CD4-positive, alpha-beta T cell (primary cell): ENCODE measurements around the gene PTGS1. TPM values are rescaled to one million over a fixed set of nuclear protein-coding genes. Genes with fewer than 3 reads are reported as not detected.

Experiments used
- ATAC-seq: fragments of 200-7000 bp; cut with Tn5 transposase; one replicate; pipeline ENCODE4 v1.10.0; 2022; ENCODE audit warnings: mild to moderate bottlenecking; ENCODE audit not compliant: poor library complexity
- CTCF ChIA-PET: fragments of 350-600 bp; sonication (Branson Sonifier 250); formaldehyde crosslinking; loops from one replicate; lab custom pipeline; 2021; ENCODE audit warnings: antibody characterized with exemption, inconsistent platforms; lab: Charles Lee
- POLR2A ChIA-PET: fragments of 350-600 bp; sonication (Branson Sonifier 250); formaldehyde crosslinking; loops from one replicate; lab custom pipeline; 2021; ENCODE audit warnings: antibody characterized with exemption, inconsistent platforms; lab: Charles Lee
- DNase-seq, 14 experiments: peaks; one replicate each; pipeline ENCODE4 v3.0.0-alpha.2; 2013 to 2020; ENCODE audit warnings: mixed read lengths in 2 of 14
- H3K27ac ChIP-seq, 2 donors: one replicate each; pipeline versions ENCODE4 v1.5.1 to v1.7.0; 2013; ENCODE audit warnings: low read length in 2 of 2, low read depth in 1 of 2, mild to moderate bottlenecking in 1 of 2
- H3K27me3 ChIP-seq, 2 experiments: 1 replicate in 1 of 2; 2 replicates in 1 of 2; pipeline versions ENCODE4 v1.6.1 to v1.7.0; 2013; ENCODE audit warnings: low read length in 2 of 2, control low read depth in 1 of 2, mild to moderate bottlenecking in 1 of 2, moderate library complexity in 1 of 2; ENCODE audit not compliant: insufficient read depth in 2 of 2, control insufficient read depth in 1 of 2
- H3K36me3 ChIP-seq: one replicate; pipeline ENCODE4 v1.6.1; 2013; ENCODE audit warnings: low read length, control low read depth; ENCODE audit not compliant: insufficient read depth
- H3K4me1 ChIP-seq: one replicate; pipeline ENCODE4 v1.6.1; 2013; ENCODE audit warnings: low read length, control low read depth; ENCODE audit not compliant: insufficient read depth
- H3K4me3 ChIP-seq: one replicate; pipeline ENCODE4 v1.5.1; 2013; ENCODE audit warnings: mild to moderate bottlenecking, low read length, moderate library complexity
- H3K9me3 ChIP-seq, 2 experiments: 1 replicate in 1 of 2; 2 replicates in 1 of 2; pipeline versions ENCODE4 v1.6.1 to v1.7.0; 2013; ENCODE audit warnings: low read length in 2 of 2, mild to moderate bottlenecking in 2 of 2, control low read depth in 1 of 2, moderate library complexity in 1 of 2; ENCODE audit not compliant: control insufficient read depth in 1 of 2, insufficient read depth in 1 of 2
- H3K27ac Mint-ChIP-seq: one replicate; pipeline ENCODE4 v1.8.0; 2020; ENCODE audit warnings: mixed read lengths
- H3K27me3 Mint-ChIP-seq: one replicate; pipeline ENCODE4 v1.8.0; 2021; ENCODE audit warnings: mixed read lengths
- H3K36me3 Mint-ChIP-seq: one replicate; pipeline ENCODE4 v1.8.0; 2021; ENCODE audit warnings: low read depth, mixed read lengths
- H3K4me1 Mint-ChIP-seq: one replicate; pipeline ENCODE4 v1.8.0; 2021; ENCODE audit warnings: low read depth, mixed read lengths
- H3K4me3 Mint-ChIP-seq: one replicate; pipeline ENCODE4 v1.8.0; 2020; ENCODE audit warnings: mild to moderate bottlenecking, mixed read lengths
- H3K9me3 Mint-ChIP-seq: one replicate; pipeline ENCODE4 v1.8.0; 2020; ENCODE audit warnings: mixed read lengths
- CTCF ChIP-seq: fragments of 200-600 bp; IDR thresholded peaks from one replicate; pipeline ENCODE4 v1.8.0; 2022; ENCODE audit warnings: antibody characterized with exemption, mild to moderate bottlenecking
- intact Hi-C, 2 experiments: fragments of 100-400 bp; cut with DNase I in 1 of 2; cut with micrococcal nuclease in 1 of 2; formaldehyde crosslinking; loops; one replicate each; pipeline versions ENCODE4 v1.15.1 to v1.9.0; 2023 to 2025; cut with DNase I, micrococcal nuclease
- total RNA-seq, 174 experiments: library from RNA in 2 of 174; stranded (reverse) in 2 of 174; gene quantifications; one replicate each; pipeline ENCODE4 v1.2.3 and lab custom pipeline; 2021 to 2026

The PTGS1 gene
- total RNA-seq, 2 experiments from 2014 or later, result 0.14 to 0.27 TPM

- ChIA-PET CTCF (no interaction called here), POLR2A (no interaction called here)
- no peak for TF ChIP-seq CTCF
- Mint-ChIP-seq H3K9me3 (no peaks in the 10 kb centered on the region), H3K4me1 (no peaks in the 10 kb centered on the region), H3K27me3 (peaks cover 26% of the 10 kb centered on the region), H3K36me3 (no peaks in the 10 kb centered on the region), H3K4me3 (no peak overlapping the region), H3K27ac (no peak overlapping the region)
- H3K27ac ChIP-seq, result no peak overlapping the region
- DNase-seq, result no peak
- no peaks in the 10 kb centered on the region for H3K9me3 ChIP-seq
- no peak for ATAC-seq
- peaks cover 0 to 10% of the 10 kb centered on the region in 2 experiments for H3K27me3 ChIP-seq
- H3K4me1 ChIP-seq, result no peaks in the 10 kb centered on the region
- H3K4me3 ChIP-seq, result no peak overlapping the region
- intact Hi-C loops, result no loop called here
- H3K36me3 ChIP-seq, result no peaks in the 10 kb centered on the region
These were observed 16.7 kb downstream of the PTGS1 start for GRCh38 chr9:122387536-122387935.

- DNase-seq (no peak), ATAC-seq (no peak)
- intact Hi-C loops, result no loop called here
- no peak for TF ChIP-seq CTCF
- no peaks in the 10 kb centered on the region for H3K9me3 Mint-ChIP-seq
- H3K27me3 Mint-ChIP-seq, result peaks cover 38% of the 10 kb centered on the region
- no peaks in the 10 kb centered on the region for H3K4me1 Mint-ChIP-seq
- CTCF ChIA-PET, result no interaction called here
- no peak overlapping the region for H3K27ac Mint-ChIP-seq
- Histone ChIP-seq H3K9me3 (no peaks in the 10 kb centered on the region), H3K4me1 (no peaks in the 10 kb centered on the region), H3K4me3 (no peak overlapping the region), H3K27ac (no peak overlapping the region), H3K36me3 (no peaks in the 10 kb centered on the region), H3K27me3 (peaks cover 0 to 10% of the 10 kb centered on the region in 2 experiments)
- no peaks in the 10 kb centered on the region for H3K36me3 Mint-ChIP-seq
- POLR2A ChIA-PET, result no interaction called here
- H3K4me3 Mint-ChIP-seq, result no peak overlapping the region
These were observed 18.4 kb downstream of the PTGS1 start for GRCh38 chr9:122389195-122389594.

- peaks cover 0 to 10% of the 10 kb centered on the region in 2 experiments for H3K27me3 ChIP-seq
- CTCF ChIA-PET, result no interaction called here
- no peak for TF ChIP-seq CTCF
- no peaks in the 10 kb centered on the region for H3K36me3 ChIP-seq
- intact Hi-C loops, result no loop called here
- ATAC-seq (no peak), DNase-seq (peak in 2 of 14 experiments; percentile 24 to 45)
- Mint-ChIP-seq H3K9me3 (no peaks in the 10 kb centered on the region), H3K4me3 (no peak overlapping the region), H3K27me3 (peaks cover 38% of the 10 kb centered on the region), H3K36me3 (no peaks in the 10 kb centered on the region), H3K27ac (no peak overlapping the region), H3K4me1 (no peaks in the 10 kb centered on the region)
- no peaks in the 10 kb centered on the region for H3K4me1 ChIP-seq
- H3K27ac ChIP-seq, result no peak overlapping the region
- no peak overlapping the region for H3K4me3 ChIP-seq
- POLR2A ChIA-PET, result no interaction called here
- H3K9me3 ChIP-seq, result no peaks in the 10 kb centered on the region
These were observed 19.1 kb downstream of the PTGS1 start for GRCh38 chr9:122389799-122390481.
